Right cardiac atrium (tissue), 5 donors: ENCODE data around the gene FBXO11. TPM values are rescaled to one million over a fixed set of nuclear protein-coding genes. Genes with fewer than 3 reads are reported as not detected.
"Not testable (repeated sequence)": the region's sequence is repeated elsewhere in the genome, so short reads cannot be mapped to it uniquely, and the experiment has no call there.

Experiments used
- ATAC-seq, 2 donors: fragments of 200-7000 bp; cut with Tn5 transposase; one replicate each; pipeline versions ENCODE4 v1.8.0 to v1.9.1; 2020; ENCODE audit warnings: moderate library complexity in 2 of 2, mild to moderate bottlenecking in 1 of 2
- DNase-seq, 3 donors: peaks; one replicate each; pipeline ENCODE4 v3.0.0-alpha.2; 2020
- H3K27ac ChIP-seq: one replicate; pipeline ENCODE4 v1.5.1; 2013; ENCODE audit warnings: mild to moderate bottlenecking, low read length, control low read depth, moderate library complexity
- H3K27me3 ChIP-seq: one replicate; pipeline ENCODE4 v1.6.1; 2013; ENCODE audit not compliant: control insufficient read depth, insufficient read depth
- H3K4me1 ChIP-seq: one replicate; pipeline ENCODE4 v1.6.1; 2013; ENCODE audit warnings: low read length; ENCODE audit not compliant: control insufficient read depth, insufficient read depth
- H3K4me3 ChIP-seq: one replicate; pipeline ENCODE4 v1.5.1; 2013; ENCODE audit warnings: low read length, control low read depth
- H3K9me3 ChIP-seq: one replicate; pipeline ENCODE4 v1.6.1; 2013; ENCODE audit warnings: low read length; ENCODE audit not compliant: control insufficient read depth
- WGBS: extraction: QIAGEN DNeasy Blood & Tissue Kit; methylation state at CpG from one replicate; pipeline ENCODE4 v1.1.7; 2013; 5-methylcytosine and 5-hydroxymethylcytosine counted together
- intact Hi-C, 4 donors: fragments of 100-400 bp; cut with DNase I; formaldehyde crosslinking; loops; one replicate each; pipeline versions ENCODE4 v1.11.0 to v1.14.0; 2022 to 2023
- polyA plus RNA-seq: library from polyadenylated mRNA; stranded (reverse); fragments of 200-250 nt; gene quantifications from one replicate; pipeline ENCODE4 v1.2.3, GENCODE V29; 2013
- total RNA-seq, 4 donors: library from RNA; stranded (reverse); fragmentation: NEBNext Ultra II Directional; extraction: Animal tissue kit (Norgen Biotek cat#: 25700); gene quantifications; one replicate each; pipeline ENCODE4 v1.2.1, GENCODE V29; 2021
- donor health status: healthy with polysubstance abuse.
- donor health status: DM: no; HTN: yes; CAD: no.
- donor health status: DM: no; HTN: no; CAD: no.
- donor health status: DM: no; HTN: yes; CAD: no; lungs with severe emphysema.
- donor health status: DM: yes; HTN: yes; CAD: no.

FBXO11 gene
- total and polyA plus RNA-seq, 5 donors, result 23.4 to 45.4 (median 41.2) TPM

DNA sequence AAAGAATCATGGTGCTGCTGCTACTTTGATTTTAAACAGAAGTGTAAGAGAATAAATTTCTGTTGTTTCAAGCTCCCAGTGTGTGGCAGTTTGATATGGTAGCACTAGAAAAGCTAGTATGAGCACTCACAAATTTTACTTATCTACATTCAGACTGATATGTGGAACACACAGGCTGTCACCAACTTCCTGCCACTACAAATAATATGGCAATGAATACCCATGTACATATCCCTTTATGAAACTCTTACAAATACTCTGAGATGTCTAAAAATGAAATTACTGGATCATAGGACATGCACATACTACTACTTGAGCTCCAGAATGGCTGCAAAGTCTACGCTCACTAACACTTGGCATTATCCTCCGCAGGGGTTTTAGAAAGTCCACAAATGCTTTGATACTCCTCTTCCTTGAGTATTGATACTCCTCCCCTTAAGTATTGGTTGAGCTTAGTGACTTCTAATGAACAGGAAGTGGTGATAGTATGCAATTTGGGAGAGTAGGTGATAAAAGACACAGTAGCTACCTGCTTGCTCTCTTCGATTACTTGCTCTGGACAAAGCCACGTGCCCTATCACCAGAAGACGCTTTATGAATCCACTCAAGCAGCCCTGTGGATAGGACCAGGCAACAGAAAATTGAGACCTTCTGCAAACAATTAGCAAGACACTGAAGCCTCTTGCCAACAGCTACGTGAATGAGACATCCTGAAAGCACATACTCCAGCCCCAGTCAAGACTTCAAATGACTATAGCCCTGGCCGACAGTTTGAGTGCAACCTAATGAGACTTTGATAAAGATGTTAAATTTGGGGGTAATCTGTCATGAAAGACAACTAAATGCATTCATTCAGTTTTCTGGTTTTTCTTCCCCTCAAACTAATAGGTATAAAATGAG, 35.4 kb downstream of the FBXO11 start:
- Histone ChIP-seq H3K4me1 (peaks cover 4% of the 10 kb centered on the region), H3K27me3 (no peaks in the 10 kb centered on the region), H3K4me3 (no peak overlapping the region), H3K27ac (no peak overlapping the region), H3K9me3 (no peaks in the 10 kb centered on the region)
- 87% methylated on average over 7 of the region's 7 CpGs for WGBS
- intact Hi-C loops, result no loop called here
- ATAC-seq (no peak), DNase-seq (no peak)

DNA sequence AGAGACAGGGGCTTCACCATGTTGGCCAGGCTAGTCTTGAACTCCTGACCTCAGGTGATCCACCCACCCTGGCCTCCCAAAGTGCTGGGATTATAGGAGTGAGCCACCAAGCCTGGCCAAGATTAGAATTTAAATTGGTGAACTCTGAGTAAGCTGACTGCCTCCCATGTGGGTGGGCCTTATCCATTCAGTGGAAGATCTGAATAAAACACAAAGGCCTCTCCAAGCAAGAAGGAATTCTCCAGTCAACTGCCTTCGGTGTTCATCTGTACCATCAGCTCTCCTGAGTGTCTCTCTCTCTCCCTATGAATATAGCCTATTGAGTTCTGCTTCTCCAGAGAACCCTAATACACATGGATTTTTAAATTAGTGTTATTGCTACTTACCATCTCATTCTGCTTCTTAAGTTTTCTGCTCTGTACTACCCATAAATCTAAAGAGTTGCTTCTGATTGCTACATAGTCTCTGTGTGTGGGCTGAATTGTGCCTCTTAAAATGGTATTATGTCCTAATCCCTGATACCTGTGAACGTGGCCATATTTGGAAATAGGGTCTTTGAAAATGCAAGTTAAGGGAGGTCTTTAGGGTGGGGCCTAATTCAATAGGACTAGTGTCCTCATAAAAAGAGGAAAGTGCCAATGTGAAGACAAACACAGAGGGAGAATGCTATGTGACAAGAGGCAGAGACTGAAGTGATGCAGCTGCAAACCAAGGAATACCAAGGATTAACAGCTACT, 36.3 kb downstream of the FBXO11 start:
- H3K4me3 ChIP-seq, result no peak overlapping the region
- DNase-seq, result no peak
- ATAC-seq, result peak in 1 of 2 donors; percentile 49
- intact Hi-C loops, result loop anchor here in 1 of 4 donors (5.0 kb wide), 1 partner anchor 32 kb away; no protein-coding TSS in a partner anchor
- no peak overlapping the region for H3K27ac ChIP-seq
- H3K27me3 ChIP-seq, result no peaks in the 10 kb centered on the region
- WGBS, result 72% methylated on average over 2 of the region's 2 CpGs
- no peaks in the 10 kb centered on the region for H3K9me3 ChIP-seq
- H3K4me1 ChIP-seq, result peaks cover 6% of the 10 kb centered on the region

DNA sequence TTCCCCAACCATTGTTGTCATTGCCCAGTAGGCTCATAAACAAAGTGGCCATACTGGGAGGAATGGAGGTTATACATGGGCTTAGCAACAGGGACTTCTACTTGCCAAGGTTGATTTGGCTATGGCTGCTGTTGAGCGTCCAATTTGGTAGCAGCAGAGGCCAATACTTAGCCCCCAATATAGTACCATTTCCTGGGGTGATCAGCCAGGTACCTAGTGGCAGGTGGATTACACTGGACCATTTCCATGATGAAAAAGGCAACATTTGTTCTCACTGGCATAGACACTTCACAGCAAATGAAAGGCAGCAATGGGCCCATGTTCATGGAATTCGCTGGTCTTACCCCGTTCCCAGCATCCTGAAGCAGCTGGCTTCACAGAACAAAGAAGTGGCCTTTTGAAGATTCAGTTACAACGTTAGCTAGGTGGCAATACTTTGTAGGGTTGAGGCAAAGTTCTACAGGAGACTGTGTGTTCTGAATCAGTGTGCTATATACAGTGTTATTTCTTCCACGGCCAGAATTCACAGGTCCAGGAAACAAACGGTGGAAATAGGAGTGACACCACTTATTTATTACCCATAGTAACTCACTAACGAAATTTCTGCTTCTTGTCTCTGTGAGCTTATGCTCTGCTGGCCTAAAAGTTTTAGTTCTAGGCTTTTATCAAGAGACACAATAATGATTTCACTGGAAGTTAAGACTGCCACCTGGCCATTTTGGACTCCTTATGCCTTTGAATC, 37.5 kb downstream of the FBXO11 start:
- intact Hi-C loops, result loop anchor here in 1 of 4 donors (5.0 kb wide), 1 partner anchor 34 kb away; no protein-coding TSS in a partner anchor
- Histone ChIP-seq H3K4me1 (peaks cover 6% of the 10 kb centered on the region), H3K9me3 (no peaks in the 10 kb centered on the region), H3K27me3 (no peaks in the 10 kb centered on the region), H3K27ac (no peak overlapping the region), H3K4me3 (no peak overlapping the region)
- 70% methylated on average over 7 of the region's 7 CpGs for WGBS
- DNase-seq, result no peak
- ATAC-seq, result no peak

DNA sequence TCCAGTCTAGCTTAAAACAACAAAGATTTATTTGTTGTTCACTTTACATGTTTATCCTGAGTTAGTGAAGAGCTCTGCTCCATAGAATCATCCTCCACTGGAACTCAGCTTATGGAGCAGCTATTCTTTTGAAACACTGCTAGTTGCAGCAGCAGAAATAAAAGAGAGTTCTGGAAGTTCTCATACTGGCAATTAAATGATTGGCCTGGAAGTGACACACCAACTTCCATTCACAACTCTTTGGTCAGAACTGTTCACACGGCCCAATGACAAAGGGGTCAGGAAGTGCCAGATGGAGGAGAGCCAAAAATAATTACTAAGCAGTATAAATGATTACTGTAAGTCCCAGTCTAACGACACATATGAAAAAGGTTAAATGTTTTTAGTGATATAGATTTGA, 39.1 kb downstream of the FBXO11 start:
- DNase-seq (no peak), ATAC-seq (peak; percentile 90 to 94)
- no peak overlapping the region for H3K4me3 ChIP-seq
- H3K4me1 ChIP-seq, result peaks cover 2% of the 10 kb centered on the region
- H3K9me3 ChIP-seq, result no peaks in the 10 kb centered on the region
- 1% methylated on average over 2 of the region's 2 CpGs for WGBS
- H3K27me3 ChIP-seq, result no peaks in the 10 kb centered on the region
- intact Hi-C loops, result loop anchor here in 1 of 4 donors (5.0 kb wide), 1 partner anchor 35 kb away; no protein-coding TSS in a partner anchor
- no peak overlapping the region for H3K27ac ChIP-seq

DNA sequence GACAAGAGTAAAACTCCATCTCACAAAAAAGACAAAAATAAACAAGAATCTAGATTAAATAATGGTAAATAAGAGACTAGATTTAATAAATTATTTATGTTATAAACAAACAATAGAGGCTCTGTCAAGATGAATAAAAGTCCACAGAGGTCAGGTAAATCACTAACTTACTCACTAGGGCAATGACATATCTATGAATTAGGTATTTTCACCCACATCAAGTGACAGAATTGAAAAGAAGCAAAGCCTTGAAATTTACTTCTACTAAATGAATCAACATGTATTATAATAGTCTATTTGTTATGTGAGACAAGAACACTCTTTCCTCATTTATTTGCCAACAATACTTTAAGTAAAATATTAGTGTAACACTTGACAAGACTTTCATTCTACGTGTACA, 41.7 kb downstream of the FBXO11 start:
- Histone ChIP-seq H3K27me3 (no peaks in the 10 kb centered on the region), H3K27ac (no peak overlapping the region), H3K9me3 (no peaks in the 10 kb centered on the region), H3K4me1 (peaks cover 3% of the 10 kb centered on the region), H3K4me3 (no peak overlapping the region)
- intact Hi-C loops, result no loop called here
- ATAC-seq (no peak), DNase-seq (no peak)
- WGBS, result 68% methylated on average over 1 of the region's 1 CpG

DNA sequence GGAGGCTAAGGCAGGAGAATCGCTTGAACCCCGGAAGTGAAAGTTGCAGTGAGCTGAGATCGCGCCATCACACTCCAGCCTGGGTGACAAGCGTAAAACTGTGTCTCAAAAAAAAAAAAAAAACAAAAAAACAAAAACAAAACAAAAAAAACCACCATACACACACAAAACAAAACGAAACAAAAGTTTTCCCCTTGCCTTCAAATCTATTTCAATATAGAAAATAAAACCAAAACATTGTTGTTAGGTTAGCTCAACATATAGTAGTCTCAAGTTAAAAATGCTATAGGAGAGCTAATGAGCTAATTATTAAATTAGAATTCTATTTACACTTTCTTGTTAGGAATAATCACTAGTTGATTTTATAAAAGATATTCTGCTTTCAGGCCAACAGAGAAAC, 43.3 kb downstream of the FBXO11 start:
- Histone ChIP-seq H3K4me1 (peaks cover 3% of the 10 kb centered on the region), H3K27me3 (no peaks in the 10 kb centered on the region), H3K4me3 (no peak overlapping the region), H3K9me3 (no peaks in the 10 kb centered on the region), H3K27ac (no peak overlapping the region)
- DNase-seq (no peak), ATAC-seq (no peak)
- 94% methylated on average over 6 of the region's 6 CpGs for WGBS
- intact Hi-C loops, result no loop called here

DNA sequence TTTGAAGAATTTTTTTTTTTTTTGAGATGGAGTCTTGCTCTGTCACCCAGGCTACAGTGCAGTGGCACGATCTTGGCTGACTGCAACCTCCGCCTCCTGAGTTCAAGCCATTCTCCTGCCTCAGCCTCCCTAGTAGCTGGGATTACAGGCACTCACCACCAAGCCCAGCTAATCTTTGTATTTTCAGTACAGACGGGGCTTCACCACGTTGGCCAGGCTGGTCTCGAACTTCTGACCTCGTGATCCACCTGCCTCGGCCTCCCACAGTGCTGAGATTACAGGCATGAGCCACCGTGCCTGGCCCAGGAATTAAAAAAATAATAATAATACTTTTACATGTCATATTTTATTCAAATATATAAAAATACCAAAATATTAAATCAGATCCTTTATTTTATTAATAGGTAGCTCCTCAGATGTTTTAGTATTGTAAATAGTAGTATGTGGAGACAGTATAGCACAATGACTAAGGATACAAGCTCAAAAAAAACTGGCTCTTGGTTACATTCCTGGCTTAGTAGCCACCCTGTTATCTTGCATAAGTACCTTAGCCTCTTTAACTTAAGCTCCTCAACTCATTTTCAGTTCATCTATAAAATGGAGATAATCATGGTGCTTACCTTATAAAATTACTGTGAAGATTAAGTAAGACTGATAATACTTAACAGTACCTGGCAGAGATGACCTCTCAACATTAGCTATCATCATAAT, 53.1 kb downstream of the FBXO11 start:
- not testable (repeated sequence) for DNase-seq, H3K4me1 ChIP-seq, H3K27ac ChIP-seq, ATAC-seq, H3K27me3 ChIP-seq, H3K9me3 ChIP-seq, H3K4me3 ChIP-seq
- WGBS, result 79% methylated on average over 8 of the region's 8 CpGs
- intact Hi-C loops, result loop anchor here (10.0 kb wide), 3 partner anchors 52 to 562 kb away; partner anchors contain the start of gene FBXO11 (in 2 of the 4)

DNA sequence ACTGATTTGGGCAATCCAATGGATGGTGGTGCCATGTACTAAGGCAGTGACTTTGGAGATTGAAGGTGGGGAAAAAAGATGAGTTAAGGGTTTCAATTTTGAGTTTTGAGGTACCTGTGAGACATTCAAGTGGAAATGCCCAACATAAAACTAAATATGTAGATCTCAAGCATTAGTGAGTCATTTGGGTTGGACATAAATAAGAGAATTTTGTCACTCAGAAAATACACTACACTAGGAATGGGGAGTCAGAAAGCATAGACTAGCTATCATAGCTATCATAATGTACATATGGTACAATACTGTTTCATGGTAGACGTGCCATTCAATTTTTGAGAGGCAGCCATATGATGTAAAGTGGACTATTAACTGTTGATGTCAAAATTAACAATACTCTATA, 56.1 kb downstream of the FBXO11 start:
- H3K27me3 ChIP-seq, result no peaks in the 10 kb centered on the region
- WGBS, result 85% methylated on average over 1 of the region's 1 CpG
- no peak overlapping the region for H3K27ac ChIP-seq
- H3K4me1 ChIP-seq, result peaks cover 5% of the 10 kb centered on the region
- no peaks in the 10 kb centered on the region for H3K9me3 ChIP-seq
- H3K4me3 ChIP-seq, result no peak overlapping the region
- DNase-seq, result no peak
- intact Hi-C loops, result loop anchor here (10.0 kb wide), 3 partner anchors 55 to 565 kb away; partner anchors contain the start of gene FBXO11 (in 2 of the 4)
- no peak for ATAC-seq

DNA sequence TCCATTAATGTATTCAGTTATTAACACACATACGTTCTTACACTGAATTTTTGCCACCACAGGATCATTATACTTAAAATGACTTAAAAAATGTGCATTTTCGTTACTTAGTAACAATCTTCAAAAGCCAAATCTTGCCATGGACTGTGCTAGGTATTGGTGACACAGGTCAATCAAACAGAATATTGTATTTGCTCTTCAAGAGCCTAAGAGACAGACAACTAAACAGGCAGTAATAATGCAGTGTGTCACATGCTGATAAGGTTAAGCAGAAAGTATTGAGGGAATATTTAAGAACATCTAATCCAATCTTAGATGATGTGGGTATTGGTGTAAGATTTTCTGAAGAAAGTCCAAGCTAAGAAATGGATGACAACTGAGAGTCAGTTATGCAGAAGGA, 56.9 kb downstream of the FBXO11 start:
- peaks cover 3% of the 10 kb centered on the region for H3K4me1 ChIP-seq
- WGBS, result 88% methylated on average over 2 of the region's 2 CpGs

DNA sequence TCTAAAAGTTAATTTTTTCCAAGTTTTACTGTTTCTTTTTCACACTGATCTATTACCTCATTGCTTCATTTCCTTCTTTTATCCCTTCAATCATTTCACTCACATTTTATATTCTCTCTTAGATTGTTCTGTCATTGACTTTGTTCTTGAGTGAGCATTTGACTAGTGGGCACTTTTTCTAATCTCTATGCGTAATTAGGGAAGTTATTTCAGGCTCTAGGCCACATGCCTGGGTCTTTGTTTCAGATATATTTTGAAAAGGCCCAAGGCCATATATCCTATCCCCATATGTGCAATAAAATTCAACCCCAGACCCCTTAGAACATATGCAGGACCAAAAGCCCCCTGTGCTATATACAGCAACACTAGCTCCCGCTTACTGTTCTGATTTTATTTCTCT, 62.1 kb downstream of the FBXO11 start:
- intact Hi-C loops, result no loop called here
- WGBS, result 72% methylated on average over 2 of the region's 2 CpGs
- no peak overlapping the region for H3K4me3 ChIP-seq
- no peaks in the 10 kb centered on the region for H3K27me3 ChIP-seq
- H3K9me3 ChIP-seq, result no peaks in the 10 kb centered on the region
- no peak overlapping the region for H3K27ac ChIP-seq
- H3K4me1 ChIP-seq, result peaks cover 8% of the 10 kb centered on the region
- DNase-seq (no peak), ATAC-seq (peak; percentile 38 to 43)

More for the DNA sequence above, 56.9 kb downstream of the FBXO11 start:
- ATAC-seq (no peak), DNase-seq (no peak)
- H3K27me3 ChIP-seq, result no peaks in the 10 kb centered on the region
- H3K4me3 ChIP-seq, result no peak overlapping the region
- H3K9me3 ChIP-seq, result no peaks in the 10 kb centered on the region
- intact Hi-C loops, result no loop called here
- H3K27ac ChIP-seq, result no peak overlapping the region
